Fibroblast of skin of right biceps (primary cell): ENCODE measurements around the gene MRPL10.
A peak's percentile ranks its signal among the peaks of the same experiment; 100 is the strongest.
"Not testable (repeated sequence)": the region's sequence is repeated elsewhere in the genome, so short reads cannot be mapped to it uniquely, and the experiment has no call there.

Experiments used
- DNase-seq: peaks from one replicate; pipeline ENCODE4 v3.0.0-alpha.2; 2013

MRPL10 gene

DNA sequence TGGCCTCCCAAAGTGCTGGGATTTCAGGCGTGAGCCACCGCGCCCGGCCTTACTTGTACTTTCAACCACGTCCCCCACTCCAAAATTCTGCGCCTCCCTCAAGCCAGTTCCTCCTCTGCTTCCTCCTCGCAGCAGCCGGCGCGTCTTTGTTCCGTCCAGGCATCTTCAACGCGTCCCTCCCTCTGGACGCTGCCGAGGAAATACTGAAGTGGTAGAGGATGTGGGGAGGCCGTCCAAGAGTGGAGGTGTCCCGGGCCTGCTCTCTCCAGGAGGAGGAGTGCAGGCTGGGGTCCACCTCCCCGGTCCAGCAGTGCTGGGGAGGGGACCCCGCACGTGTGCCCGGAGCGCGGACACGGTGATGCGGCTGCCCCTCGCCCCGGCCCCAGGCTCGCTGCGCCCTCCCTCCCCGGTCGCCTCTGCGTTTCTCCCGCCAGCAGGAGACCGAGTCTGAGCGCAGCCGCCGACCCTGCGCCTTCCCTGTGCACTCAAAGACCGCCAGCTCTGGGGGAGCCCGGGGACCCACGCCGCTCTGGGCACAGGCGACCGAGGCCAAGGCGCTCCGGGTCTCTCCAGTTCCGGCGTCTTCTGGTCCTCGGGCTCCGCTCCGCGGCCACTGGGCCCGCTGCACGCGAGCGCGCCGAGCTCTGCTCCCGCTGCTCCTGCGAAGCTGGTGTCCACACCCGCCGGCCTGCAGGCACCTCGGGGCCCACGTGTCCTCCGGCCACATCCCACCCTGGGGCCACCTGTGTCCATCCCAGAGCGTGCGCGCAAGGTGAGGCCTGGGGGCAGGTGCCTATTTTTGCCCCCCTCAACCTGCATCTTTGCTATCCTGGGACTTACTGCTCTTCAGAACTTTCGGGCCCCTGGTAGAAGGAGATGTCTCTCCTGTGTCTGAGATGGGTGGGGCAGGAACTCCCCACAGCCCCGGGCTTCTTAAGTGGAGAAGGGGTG lies 41.5 kb downstream of the MRPL10 start:
- DNase-seq, result peak; percentile 31

DNA sequence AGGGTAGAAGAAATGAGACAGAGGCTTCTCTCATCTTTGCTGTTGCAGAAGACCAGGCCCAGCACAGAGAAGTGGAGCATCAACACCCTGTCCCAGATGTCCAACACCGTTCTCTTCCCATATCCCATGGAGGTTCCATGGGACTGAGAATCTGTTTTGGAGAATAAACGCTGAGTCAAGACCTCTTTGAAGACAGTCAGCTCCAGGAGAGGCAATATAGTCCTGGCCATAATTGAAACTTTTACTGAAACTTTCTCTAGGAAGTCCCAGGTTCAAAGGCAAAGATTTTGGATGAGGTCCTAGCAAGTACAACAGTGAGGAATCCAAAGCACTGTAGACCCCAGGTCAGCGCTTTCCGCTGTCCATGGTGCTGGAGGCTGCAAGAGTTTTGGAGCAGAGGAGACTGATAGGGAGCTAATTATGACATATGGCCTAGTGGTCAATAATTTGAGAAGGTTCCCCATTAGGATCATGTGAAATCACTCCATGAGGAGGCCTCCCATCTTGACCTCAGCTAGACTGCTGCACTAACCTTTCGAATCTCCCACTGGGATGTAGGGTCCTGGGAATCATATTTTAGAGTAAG lies 45.7 kb downstream of the MRPL10 start:
- peak; percentile 43 for DNase-seq

DNA sequence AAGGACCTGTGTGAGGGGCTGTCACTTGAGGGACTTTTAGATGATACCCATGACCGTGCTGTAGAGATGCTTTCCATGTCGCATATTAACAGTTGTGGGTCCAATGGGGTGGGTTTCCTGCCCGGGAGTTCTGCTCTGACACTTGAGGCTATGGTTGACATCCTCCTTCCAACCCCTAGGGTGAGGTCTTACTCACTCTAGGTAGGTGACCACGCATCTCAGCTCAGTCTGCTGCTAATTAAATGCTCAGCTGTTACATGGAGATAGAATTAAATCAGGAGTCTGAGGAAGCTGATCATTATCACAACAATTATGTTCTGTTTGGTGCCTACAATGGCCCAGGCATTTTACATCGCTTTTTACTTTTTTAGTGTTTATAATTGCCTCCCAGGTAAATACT lies 49.9 kb downstream of the MRPL10 start:
- no peak for DNase-seq

DNA sequence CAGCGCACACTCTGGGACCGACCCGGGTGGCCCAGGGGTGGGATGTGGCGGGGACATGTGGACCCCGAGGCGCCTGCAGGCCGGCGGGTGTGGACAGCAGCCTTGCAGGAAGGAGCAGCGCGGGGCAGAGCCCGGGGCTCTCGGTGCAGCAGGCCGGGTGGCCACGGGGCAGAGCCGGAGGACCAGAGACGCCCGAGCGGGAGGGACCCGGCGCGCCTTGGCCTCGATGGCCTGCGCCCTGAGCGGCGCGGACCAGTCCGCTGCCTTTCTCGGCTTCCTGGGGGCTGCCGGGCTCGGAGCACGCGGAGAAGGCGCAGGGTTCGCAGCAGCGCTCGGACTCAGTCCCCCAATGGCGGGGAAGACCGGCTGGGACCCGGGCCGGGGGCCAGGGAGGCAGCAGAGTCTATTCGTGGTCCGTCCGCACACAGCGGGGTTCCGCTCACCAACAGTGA lies 53.1 kb downstream of the MRPL10 start:
- no peak for DNase-seq

DNA sequence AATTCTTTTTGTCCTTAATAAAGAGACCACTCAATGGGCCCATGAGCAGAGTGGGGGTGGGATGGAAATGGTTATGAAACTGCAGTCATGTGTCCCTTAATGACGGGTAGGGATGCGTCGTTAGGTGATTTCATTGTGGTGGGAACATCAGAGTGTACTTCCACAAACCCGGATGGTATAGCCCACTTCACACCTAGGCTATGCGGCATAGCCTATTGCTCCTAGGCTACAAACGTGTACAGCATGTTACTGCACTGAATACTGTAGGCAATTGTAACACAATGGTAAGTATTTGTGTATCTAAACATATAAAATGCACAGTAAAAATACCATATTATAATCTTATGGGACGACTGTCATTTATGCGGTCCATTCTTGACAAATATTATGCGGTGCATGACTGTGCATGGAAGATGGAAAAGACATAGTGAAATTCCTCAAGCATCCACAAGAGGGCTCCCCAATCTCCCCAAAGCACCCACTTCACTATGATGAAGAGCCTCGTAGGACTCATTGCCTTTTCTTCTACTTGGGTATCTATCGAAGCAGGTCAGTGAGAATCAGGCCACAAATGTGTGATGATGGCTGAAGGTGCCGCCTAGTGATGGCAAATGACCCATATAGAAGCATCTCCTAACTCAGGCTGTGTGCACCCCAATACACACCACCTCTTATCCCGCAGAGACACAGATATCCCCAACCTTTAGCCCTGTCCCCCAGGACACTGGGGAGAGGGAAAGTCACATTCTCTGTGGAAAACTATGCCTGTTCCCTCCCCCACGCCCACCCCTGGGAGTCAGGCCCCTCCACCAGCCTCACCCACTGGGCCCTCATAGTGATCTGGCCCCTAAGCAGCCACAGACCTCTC lies 54.8 kb downstream of the MRPL10 start:
- DNase-seq, result peak; percentile 39

DNA sequence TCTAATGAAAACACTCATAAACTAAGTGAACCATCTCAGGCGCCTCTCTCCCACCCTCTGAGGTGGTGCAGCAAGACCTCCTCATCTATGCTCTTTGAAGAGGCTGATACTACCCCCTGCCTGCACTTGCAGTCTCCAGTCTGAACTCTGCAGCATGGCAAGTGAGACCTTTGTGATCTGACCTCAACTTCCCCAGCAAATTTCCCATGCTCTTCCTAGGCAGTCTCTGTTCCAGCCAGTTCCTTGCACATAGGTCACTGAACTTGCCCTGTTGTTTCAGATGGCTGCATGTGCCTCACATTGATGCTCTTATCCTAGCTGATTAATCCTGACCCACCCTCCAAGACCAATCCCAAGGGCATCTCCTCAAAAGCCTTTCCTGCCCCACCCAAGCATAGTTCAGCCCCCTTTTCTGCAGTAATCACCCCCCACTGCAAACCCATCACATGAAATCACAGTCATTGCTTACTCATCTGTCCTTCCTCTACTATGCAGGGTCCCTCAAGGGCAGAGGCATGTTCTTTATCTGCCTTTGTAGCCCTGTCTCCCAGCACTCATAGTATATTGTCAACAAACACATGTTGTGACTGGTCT lies 56.3 kb downstream of the MRPL10 start:
- DNase-seq, result no peak

DNA sequence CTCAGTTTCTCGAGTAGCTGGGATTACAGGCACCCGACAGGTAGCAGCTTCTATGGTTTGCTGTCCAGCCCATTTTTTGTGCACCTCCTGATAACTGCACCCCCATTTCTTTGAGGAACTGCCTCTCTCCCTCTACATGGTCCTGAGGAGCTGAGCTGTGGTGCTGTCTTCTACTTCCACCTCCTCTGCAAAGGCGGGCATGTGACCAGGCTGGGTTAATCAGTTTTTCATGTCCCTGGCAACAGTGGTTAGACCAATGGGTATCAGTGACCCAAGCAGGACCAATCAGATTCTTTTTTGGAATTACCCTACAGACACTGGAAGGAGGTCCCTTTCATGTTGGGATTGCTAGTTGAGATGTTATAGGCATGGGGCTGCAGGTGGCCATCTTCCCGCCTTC lies 57.0 kb downstream of the MRPL10 start:
- DNase-seq, result no peak

DNA sequence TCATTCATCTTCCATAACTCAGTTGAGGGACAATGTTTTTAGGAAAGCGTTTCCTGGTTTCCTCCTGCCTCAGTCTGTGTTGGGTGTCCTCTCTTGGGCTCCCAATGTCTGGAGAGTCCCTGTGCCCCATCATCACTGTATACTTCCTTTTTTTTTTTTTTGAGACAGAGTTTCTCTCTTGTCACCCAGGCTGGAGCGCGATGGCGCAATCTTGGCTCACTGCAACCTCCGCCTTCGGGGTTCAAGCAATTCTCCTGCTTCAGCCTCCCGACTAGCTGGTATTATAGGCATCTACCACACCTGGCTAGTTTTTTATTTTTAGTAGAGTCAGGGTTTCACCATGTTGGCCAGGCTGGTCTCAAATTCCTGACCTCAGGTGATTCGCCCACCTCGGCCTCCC lies 57.7 kb downstream of the MRPL10 start:
- not testable (repeated sequence) for DNase-seq
